Panc1 (cell line): ENCODE measurements around the gene CEACAM21.

ENCODE experiments used
- CTCF ChIP-seq: fragments of 450-650 bp; IDR thresholded peaks from 2 replicates; pipeline ENCODE4 v1.5.1; 2017; ENCODE audit warnings: mild to moderate bottlenecking
- POLR2AphosphoS5 ChIP-seq: IDR thresholded peaks from 2 replicates; pipeline ENCODE4 v1.6.1; 2012; ENCODE audit warnings: mild to moderate bottlenecking, low read depth, low read length, moderate library complexity
- REST ChIP-seq, 2 experiments: IDR thresholded peaks; 2 replicates each; pipeline ENCODE4 v1.6.1; 2011 to 2012; ENCODE audit warnings: low read depth in 2 of 2, control low read depth in 1 of 2, low read length in 1 of 2, mild to moderate bottlenecking in 1 of 2, moderate library complexity in 1 of 2; ENCODE audit not compliant: insufficient read depth in 1 of 2
- SIN3A ChIP-seq: IDR thresholded peaks from 2 replicates; pipeline ENCODE4 v1.6.1; 2012; ENCODE audit warnings: low read depth, mild to moderate bottlenecking, low read length, moderate library complexity, borderline replicate concordance; ENCODE audit not compliant: insufficient read depth

- no peak for TF ChIP-seq CTCF
- no peak for TF ChIP-seq REST (IDR thresholded peaks at IDR 0.05; ENCODE audit: insufficient read depth in 1 of 2, low read depth in 2 of 2, low read length in 1 of 2)
- TF ChIP-seq SIN3A = no peak
- no peak for TF ChIP-seq POLR2AphosphoS5
Measured at GRCh38 chr19:41566001-41566400, 10.0 kb upstream of the CEACAM21 start.
